ENCODE results near the gene GPD2. TPM values are rescaled to one million over a fixed set of nuclear protein-coding genes. Genes with fewer than 3 reads are reported as not detected.

Gene GPD2
- total and polyA plus RNA-seq, 2 of the 8 experiments (the other 6 are each of a cell fraction or from before 2014, with no cell fraction given): 8.4 to 43.1 TPM

DNA sequence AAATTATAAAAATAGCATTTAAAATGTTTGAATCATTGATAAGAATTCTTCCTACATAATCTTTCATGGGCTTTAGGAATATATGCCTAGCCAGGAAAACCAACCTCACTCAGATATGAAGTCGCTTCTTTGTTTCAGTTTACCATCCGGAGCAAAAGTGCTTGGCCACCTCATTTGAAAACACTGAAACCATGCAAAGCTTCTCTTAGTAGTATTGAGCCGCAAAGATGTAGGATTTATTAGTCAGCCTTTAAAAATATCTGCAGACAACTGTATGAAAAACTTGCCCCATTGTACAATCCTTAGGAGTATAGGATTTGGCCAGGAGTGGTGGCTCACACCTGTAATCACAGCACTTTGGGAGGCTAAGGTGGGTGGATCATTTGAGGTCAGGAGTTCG, 24.3 kb upstream of the GPD2 start:
- no peak for DNase-seq (ENCODE audit: low read depth in 1 of 2, low spot score in 2 of 2)
- H3K23ac ChIP-seq (ENCODE audit: insufficient read length): no peak overlapping the region
- CTCF ChIA-PET (ENCODE audit: partially characterized antibody): interaction anchor here (2.0 kb wide), 1 partner anchor 11 kb away, joined by 6 read pairs; no protein-coding TSS in a partner anchor
- no peak for TF ChIP-seq JUND (IDR thresholded peaks at IDR 0.05; ENCODE audit: low read length)
- no peak for TF ChIP-seq KDM4A (IDR thresholded peaks at IDR 0.05; ENCODE audit: low read depth, low read length, severe bottlenecking)
- no peak for TF ChIP-seq CREB1 (IDR thresholded peaks at IDR 0.05)
- TF ChIP-seq USF2 (IDR thresholded peaks at IDR 0.05; ENCODE audit: low read length): no peak
- no peak for TF ChIP-seq RXRA (IDR thresholded peaks at IDR 0.05; ENCODE audit: insufficient read depth, low read depth, low read length)
- no peak for TF ChIP-seq EP300 (IDR thresholded peaks at IDR 0.05; ENCODE audit: borderline replicate concordance in 1 of 2, low read depth in 2 of 2, low read length in 2 of 2)
- TF ChIP-seq EZH2 (IDR thresholded peaks at IDR 0.05; ENCODE audit: low read depth, low read length, severe bottlenecking): no peak
- no peak for TF ChIP-seq KDM1A (IDR thresholded peaks at IDR 0.05; ENCODE audit: borderline replicate concordance, low read length)
- no peak for TF ChIP-seq SP4 (IDR thresholded peaks at IDR 0.05; ENCODE audit: low read length)
- TF ChIP-seq GTF2F1 (IDR thresholded peaks at IDR 0.05; ENCODE audit: borderline replicate concordance, low read depth, low read length): no peak
- TF ChIP-seq SP1 (IDR thresholded peaks at IDR 0.05; ENCODE audit: low read depth, low read length): no peak
- TF ChIP-seq TBP (IDR thresholded peaks at IDR 0.05; ENCODE audit: low read depth, low read length): no peak
- no peak for TF ChIP-seq MAX (IDR thresholded peaks at IDR 0.05)
- H2BK20ac ChIP-seq (ENCODE audit: low read length): no peak overlapping the region
- no peak overlapping the region for H3K4me3 ChIP-seq (ENCODE audit: extremely low read depth in 1 of 4, insufficient read depth in 2 of 4, low read depth in 3 of 4, low read length in 4 of 4)
- H4K91ac ChIP-seq (replicated peaks; ENCODE audit: insufficient read length, low read length): no peak overlapping the region
- FAIRE-seq: no peak
- no peak overlapping the region for H3K14ac ChIP-seq (ENCODE audit: insufficient read length)
- H3K9me3 ChIP-seq (ENCODE audit: insufficient read depth in 2 of 2, low read depth in 1 of 2, low read length in 1 of 2): no peaks in the 10 kb centered on the region
- H3K79me2 ChIP-seq (ENCODE audit: control insufficient read depth in 1 of 2, insufficient read depth in 2 of 2, low read length in 2 of 2): no peaks in the 10 kb centered on the region
- H4K20me1 ChIP-seq (replicated peaks in 1 of 2; ENCODE audit: control insufficient read depth in 1 of 2, insufficient read depth in 2 of 2, low read length in 2 of 2): no peaks in the 10 kb centered on the region
- no peak overlapping the region for H3K4ac ChIP-seq (replicated peaks; ENCODE audit: insufficient read length, low read depth, low read length)
- no peak overlapping the region for H2BK12ac ChIP-seq (ENCODE audit: low read depth, low read length)
- no peaks in the 10 kb centered on the region for H3K27me3 ChIP-seq (replicated peaks in 1 of 4; ENCODE audit: control insufficient read depth in 3 of 4, extremely low read depth in 1 of 4, insufficient read depth in 3 of 4, low read length in 3 of 4)
- no peak overlapping the region for H2BK5ac ChIP-seq (ENCODE audit: low read depth, low read length)
- no peaks in the 10 kb centered on the region for H3K4me1 ChIP-seq (replicated peaks in 1 of 4; ENCODE audit: control insufficient read depth in 3 of 4, insufficient read depth in 4 of 4, low read length in 3 of 4)
- H4K8ac ChIP-seq (ENCODE audit: extremely low read depth, insufficient read depth, low read length): no peak overlapping the region
- no peak overlapping the region for H3K9ac ChIP-seq (replicated peaks in 1 of 4; ENCODE audit: extremely low read depth in 1 of 4, low read depth in 3 of 4, low read length in 3 of 4)
- no peak overlapping the region for H2BK15ac ChIP-seq (ENCODE audit: low read length)
- no peak overlapping the region for H3K4me2 ChIP-seq (ENCODE audit: insufficient read depth in 1 of 2, low read depth in 2 of 2, low read length in 2 of 2)
- no peak overlapping the region for H3K56ac ChIP-seq (replicated peaks; ENCODE audit: insufficient read length, low read depth, low read length)
- 94% methylated on average over 4 of the region's 4 CpGs; no CpG with 5 or more reads in 1 of the 2 experiments for WGBS, 2 experiments (ENCODE audit: extremely low coverage in 1 of 2, insufficient coverage in 1 of 2, insufficient read length in 1 of 2, insufficient replicate concordance in 2 of 2, low coverage in 1 of 2, low lambda C conversion rate in 2 of 2, missing lambda C conversion rate in 1 of 2)
- POLR2A ChIA-PET (ENCODE audit: partially characterized antibody): no interaction called here
- H2AK5ac ChIP-seq (ENCODE audit: low read depth, low read length): no peak overlapping the region
- no peak overlapping the region for H2BK120ac ChIP-seq (replicated peaks; ENCODE audit: low read depth, low read length)
- no peaks in the 10 kb centered on the region for H3K23me2 ChIP-seq (ENCODE audit: low read depth, low read length)
- no peak overlapping the region for H2AFZ ChIP-seq (ENCODE audit: low read length)
- H3K27ac ChIP-seq (ENCODE audit: low read depth, low read length): no peak overlapping the region
- no peaks in the 10 kb centered on the region for H3K79me1 ChIP-seq (ENCODE audit: low read depth, low read length)
- H3K36me3 ChIP-seq (ENCODE audit: control insufficient read depth in 2 of 4, insufficient read depth in 4 of 4, low read length in 3 of 4): no peaks in the 10 kb centered on the region
- no peak overlapping the region for H4K5ac ChIP-seq (ENCODE audit: insufficient read length, low read depth, low read length)
- H3K18ac ChIP-seq (ENCODE audit: extremely low read depth, low read length): no peak overlapping the region

All from H1 (cell line).